Activated naive CD8-positive, alpha-beta T cell treated with anti-CD3 and anti-CD28 coated beads, Interleukin-2, amount 50 U/mL, for 24 hours (primary cell): ENCODE measurements around the gene C9orf152.

Experiments
- ATAC-seq: fragments of 150-1000 bp; cut with Tn5 transposase; one replicate; pipeline ENCODE4 v1.10.0; 2021
- DNase-seq: peaks from one replicate; pipeline ENCODE4 v3.0.0; 2021
- H3K27ac Mint-ChIP-seq: one replicate; pipeline ENCODE4 v1.8.0; 2021; ENCODE audit warnings: mild to moderate bottlenecking, mixed read lengths
- H3K27me3 Mint-ChIP-seq: one replicate; pipeline ENCODE4 v1.8.0; 2021; ENCODE audit warnings: mixed read lengths
- H3K36me3 Mint-ChIP-seq: one replicate; pipeline ENCODE4 v1.8.0; 2021; ENCODE audit warnings: low read depth, mixed read lengths
- H3K4me1 Mint-ChIP-seq: one replicate; pipeline ENCODE4 v1.8.0; 2021; ENCODE audit warnings: mixed read lengths
- H3K4me3 Mint-ChIP-seq: one replicate; pipeline ENCODE4 v1.8.0; 2021; ENCODE audit warnings: mild to moderate bottlenecking, moderate library complexity, mixed read lengths
- H3K9me3 Mint-ChIP-seq: one replicate; pipeline ENCODE4 v1.8.0; 2021; ENCODE audit warnings: mixed read lengths

Gene C9orf152

DNA sequence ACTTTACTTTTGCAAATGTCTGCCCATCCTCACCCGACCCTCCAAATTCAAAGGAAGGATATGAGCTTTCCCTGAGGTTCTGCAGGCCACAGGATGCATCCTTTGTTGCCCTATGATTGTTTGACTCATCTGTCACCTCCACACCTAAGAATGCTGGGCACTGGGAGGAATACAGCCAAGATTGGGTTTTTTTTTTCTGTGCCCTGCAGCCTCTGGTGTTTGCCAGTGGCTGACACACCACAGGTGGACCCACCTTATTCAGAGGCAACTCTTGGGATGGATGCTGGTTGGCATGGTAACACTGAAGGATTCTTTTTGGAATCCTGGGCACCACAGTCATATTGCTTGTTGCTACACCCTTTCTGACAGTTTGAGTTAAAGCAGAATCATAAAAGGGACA lies 29.7 kb downstream of the C9orf152 start:
- Mint-ChIP-seq H3K36me3 (no peaks in the 10 kb centered on the region), H3K9me3 (no peaks in the 10 kb centered on the region), H3K27ac (no peak overlapping the region), H3K4me3 (no peak overlapping the region), H3K27me3 (no peaks in the 10 kb centered on the region), H3K4me1 (peaks cover 4% of the 10 kb centered on the region)
- DNase-seq (no peak), ATAC-seq (no peak)

DNA sequence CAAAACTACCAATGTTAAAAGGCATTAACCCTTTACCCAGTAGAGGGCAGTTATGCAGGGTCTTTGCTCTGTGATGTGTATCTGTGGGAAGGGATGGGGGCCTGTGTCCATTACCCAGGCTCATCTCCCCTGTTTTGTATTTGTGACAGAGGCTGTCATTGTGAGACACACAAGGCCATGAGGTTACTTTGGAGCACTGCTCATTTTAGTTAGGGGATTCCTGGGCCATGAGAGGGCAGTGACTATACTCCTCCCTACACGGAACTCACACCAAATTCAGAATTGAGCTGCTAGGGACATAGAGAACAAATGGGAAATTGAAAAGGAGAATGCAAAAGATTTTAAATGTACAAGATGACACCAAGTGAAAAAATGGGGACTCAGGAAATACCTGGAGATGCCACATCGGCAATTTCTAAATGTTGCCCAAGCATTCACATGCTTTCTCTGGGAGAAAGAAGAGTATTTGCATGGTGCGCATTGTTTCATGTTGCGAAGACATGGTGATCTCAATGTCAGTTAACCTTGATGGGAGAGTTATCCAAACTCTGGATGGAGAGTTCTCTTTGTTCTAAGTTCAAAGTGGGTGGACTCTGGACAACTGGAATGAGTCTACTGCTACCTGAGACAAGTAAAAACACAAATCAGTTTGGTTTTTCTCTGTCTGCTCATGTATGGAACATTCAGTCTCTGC lies 32.5 kb downstream of the C9orf152 start:
- Mint-ChIP-seq H3K9me3 (no peaks in the 10 kb centered on the region), H3K27me3 (no peaks in the 10 kb centered on the region), H3K4me1 (peaks cover 6% of the 10 kb centered on the region), H3K27ac (no peak overlapping the region), H3K4me3 (no peak overlapping the region), H3K36me3 (peaks cover 2% of the 10 kb centered on the region)
- no peak for ATAC-seq
- DNase-seq, result no peak

DNA sequence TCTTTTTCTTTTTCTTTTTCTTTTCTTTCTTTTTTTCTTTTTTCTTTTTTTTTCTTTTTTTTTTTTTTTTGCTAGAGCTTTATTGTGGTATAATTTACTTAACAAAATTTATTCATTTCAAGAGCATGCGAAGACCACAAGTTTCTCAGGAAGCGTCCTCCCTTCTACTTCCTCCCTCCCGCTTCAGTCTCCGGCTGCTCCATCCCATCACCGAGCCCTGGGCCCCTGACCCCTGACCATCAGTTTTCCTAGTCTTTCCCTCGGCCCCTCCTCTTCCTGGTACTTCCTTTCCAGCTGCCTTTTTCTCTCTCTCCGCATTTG lies 34.7 kb downstream of the C9orf152 start:
- Mint-ChIP-seq H3K9me3 (no peaks in the 10 kb centered on the region), H3K27ac (peak overlapping the region; percentile 39), H3K27me3 (no peaks in the 10 kb centered on the region), H3K36me3 (peaks cover 11% of the 10 kb centered on the region), H3K4me3 (peak overlapping the region; percentile 39), H3K4me1 (peaks cover 6% of the 10 kb centered on the region)
- ATAC-seq (no peak), DNase-seq (no peak)

DNA sequence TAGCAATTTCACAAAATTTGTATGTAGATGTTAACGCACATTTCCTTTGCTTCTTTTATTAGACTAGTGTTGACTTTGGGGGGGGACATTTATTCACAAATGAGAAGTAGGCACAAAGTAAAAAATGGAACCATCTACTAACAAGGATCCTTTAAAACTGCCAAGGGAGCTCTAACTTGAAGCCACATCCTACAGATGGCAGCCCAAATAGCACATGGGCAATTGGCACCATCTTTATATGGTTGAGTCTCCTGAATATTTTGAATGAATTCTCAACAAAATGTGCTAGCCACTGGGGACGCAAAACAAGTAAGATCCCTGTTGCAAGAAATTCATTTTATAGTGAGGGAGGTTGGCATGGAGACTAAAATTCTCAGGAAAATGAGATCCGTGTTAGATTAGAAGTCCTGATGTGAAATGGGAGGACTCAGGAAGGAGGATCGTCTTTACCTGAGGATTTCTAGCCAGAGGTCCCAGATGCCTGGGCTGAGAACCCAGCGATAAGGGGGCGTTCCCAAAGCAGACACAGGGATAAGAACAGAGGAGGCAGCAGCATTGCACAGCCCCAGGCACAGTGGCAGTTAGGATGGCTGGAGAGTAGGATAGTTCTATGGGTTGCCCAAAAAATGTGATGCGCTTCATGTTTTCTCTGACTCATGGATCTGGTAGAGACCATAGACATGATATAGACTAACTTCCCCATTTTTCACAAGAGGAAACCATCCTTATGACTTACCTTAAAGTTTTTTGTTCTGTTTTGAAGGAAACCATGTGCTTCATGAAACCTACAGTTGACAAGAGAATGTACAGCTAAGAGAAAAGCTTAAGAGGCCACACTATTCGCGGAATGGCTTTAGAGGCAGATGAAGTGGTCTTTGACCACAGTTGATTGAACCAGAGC lies 37.4 kb downstream of the C9orf152 start:
- Mint-ChIP-seq H3K36me3 (peaks cover 13% of the 10 kb centered on the region), H3K27ac (no peak overlapping the region), H3K4me1 (peaks cover 6% of the 10 kb centered on the region)

DNA sequence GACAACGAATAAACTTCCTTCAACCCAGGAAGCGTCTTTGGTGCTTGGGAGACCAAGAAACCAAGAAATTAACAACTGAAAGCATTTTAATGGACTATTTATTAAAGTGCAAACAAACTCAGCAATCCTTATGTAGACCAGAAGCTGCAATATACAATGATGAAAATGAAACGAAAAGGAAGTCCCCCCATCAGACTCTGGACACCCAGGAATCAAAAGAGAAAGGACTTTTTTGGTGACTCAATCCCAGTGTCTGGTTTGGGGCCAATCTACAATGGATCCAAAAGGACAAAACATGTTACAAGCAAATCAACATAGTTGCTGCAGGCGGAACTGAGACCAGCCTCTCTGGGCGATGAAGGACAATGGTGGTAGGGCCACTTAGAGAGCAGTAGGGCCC lies 39.5 kb downstream of the C9orf152 start:
- Mint-ChIP-seq H3K27me3 (no peaks in the 10 kb centered on the region), H3K27ac (no peak overlapping the region), H3K9me3 (no peaks in the 10 kb centered on the region), H3K36me3 (peaks cover 13% of the 10 kb centered on the region), H3K4me1 (peaks cover 4% of the 10 kb centered on the region), H3K4me3 (no peak overlapping the region)
- ATAC-seq (no peak), DNase-seq (no peak)

More for the DNA sequence above, 37.4 kb downstream of the C9orf152 start:
- H3K9me3 Mint-ChIP-seq, result no peaks in the 10 kb centered on the region
- H3K4me3 Mint-ChIP-seq, result no peak overlapping the region
- ATAC-seq (peak; percentile 33), DNase-seq (no peak)
- no peaks in the 10 kb centered on the region for H3K27me3 Mint-ChIP-seq

DNA sequence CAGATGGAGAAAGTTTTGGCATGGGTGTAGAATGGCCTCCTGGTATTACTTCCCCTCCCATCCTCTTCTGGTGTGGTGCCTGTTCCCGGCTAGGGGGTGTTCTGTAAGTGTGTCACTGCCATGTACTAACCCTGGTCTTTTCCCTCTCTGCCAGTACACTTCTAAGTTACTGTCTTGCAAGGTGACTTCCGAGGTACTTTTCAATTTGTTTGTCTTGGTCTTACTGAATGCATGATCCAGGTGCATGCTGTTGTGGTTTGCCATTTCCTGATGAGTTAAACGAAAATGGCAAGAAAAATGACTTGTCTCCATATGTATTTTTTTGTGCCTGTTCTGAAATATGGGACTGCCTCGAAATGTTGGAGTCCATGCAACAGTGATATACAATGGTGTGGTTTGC lies 46.0 kb downstream of the C9orf152 start:
- Mint-ChIP-seq H3K4me3 (no peak overlapping the region), H3K4me1 (peaks cover 41% of the 10 kb centered on the region), H3K27ac (no peak overlapping the region), H3K9me3 (no peaks in the 10 kb centered on the region), H3K36me3 (peaks cover 15% of the 10 kb centered on the region), H3K27me3 (no peaks in the 10 kb centered on the region)
- ATAC-seq, result peak; percentile 42
- DNase-seq, result no peak

DNA sequence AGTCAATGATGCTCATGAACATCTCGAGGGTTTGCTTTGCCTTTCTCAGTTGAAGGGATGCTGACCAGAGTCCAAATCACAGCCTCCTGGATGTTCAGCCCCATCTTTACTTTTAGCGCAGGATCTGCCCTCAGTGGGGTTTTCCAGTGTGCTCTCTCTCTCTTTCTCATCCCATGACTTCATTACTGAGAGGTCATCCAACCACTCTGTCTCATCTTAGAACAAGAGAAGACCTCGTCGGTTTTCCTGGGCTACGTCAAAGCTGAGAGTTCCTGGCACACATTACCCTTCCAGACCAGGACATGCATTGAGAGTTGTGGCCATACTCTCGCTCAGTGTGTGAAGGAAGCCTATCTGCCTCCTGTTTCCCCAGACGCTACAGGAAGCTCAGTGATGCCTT lies 47.3 kb downstream of the C9orf152 start:
- peaks cover 54% of the 10 kb centered on the region for H3K4me1 Mint-ChIP-seq
- H3K4me3 Mint-ChIP-seq, result no peak overlapping the region
- no peak for DNase-seq
- H3K36me3 Mint-ChIP-seq, result peaks cover 14% of the 10 kb centered on the region
- H3K27ac Mint-ChIP-seq, result no peak overlapping the region
- no peak for ATAC-seq
- H3K9me3 Mint-ChIP-seq, result no peaks in the 10 kb centered on the region
- no peaks in the 10 kb centered on the region for H3K27me3 Mint-ChIP-seq

DNA sequence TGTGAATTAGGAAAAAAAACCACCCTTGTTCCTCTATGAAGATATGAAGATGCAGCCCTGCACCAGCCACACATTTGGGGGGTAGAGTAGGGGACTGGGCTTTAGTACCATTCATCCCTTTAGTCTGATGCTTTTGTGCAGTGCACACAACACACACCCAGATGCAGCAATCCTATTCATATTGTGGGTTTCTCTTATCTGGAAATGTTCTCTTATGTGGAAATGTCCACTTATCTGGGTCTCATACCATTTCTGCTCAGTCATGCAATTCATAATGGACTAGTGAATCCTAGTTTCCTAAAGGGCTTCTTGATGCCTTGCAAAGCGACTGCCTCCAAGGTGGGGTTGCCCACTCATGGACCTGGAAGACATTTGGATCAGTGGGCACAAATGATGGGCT lies 47.8 kb downstream of the C9orf152 start:
- DNase-seq, result no peak
- no peaks in the 10 kb centered on the region for H3K9me3 Mint-ChIP-seq
- H3K27me3 Mint-ChIP-seq, result no peaks in the 10 kb centered on the region
- H3K4me3 Mint-ChIP-seq, result no peak overlapping the region
- no peak overlapping the region for H3K27ac Mint-ChIP-seq
- peaks cover 54% of the 10 kb centered on the region for H3K4me1 Mint-ChIP-seq
- H3K36me3 Mint-ChIP-seq, result peaks cover 14% of the 10 kb centered on the region
- no peak for ATAC-seq

DNA sequence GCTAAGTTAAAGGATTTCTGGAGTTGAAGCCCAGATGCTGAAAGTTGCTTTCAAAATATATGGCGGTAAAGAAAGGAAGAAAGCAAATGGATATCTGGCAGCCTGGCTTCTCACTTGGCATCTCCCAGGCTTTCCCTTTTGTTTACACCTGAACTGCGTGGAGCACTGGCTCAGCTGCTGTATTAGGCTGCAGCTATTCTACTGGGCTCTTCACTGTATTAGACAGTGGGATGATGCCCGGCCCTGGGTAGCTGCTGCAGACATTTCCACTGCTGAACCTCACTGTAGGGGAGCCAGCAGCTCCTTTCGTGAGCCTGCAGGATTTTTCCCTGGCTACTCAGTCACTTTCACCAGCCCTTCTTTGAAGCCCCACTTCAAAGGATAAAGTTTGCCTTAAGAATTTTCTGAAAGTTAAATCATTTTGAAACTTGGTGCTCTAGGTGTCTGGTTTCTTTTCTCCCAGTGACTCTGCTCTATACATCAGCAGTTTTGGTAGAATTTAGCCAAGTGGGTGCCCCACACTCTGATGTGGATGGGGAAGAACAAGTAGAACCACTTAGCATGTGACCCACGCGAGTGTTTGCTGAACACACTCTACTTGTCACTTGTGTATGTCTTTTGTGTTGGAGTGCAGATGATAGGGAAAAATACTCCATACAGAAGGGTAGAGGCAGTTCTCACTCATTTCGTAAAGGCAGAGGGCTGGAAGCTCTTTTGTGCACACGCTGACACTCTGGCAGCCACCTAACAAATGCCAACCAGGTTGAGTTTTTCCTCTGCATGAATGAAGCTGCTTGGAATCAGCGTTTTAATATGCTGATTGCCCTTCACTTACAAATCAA lies 49.9 kb downstream of the C9orf152 start:
- no peak overlapping the region for H3K4me3 Mint-ChIP-seq
- H3K36me3 Mint-ChIP-seq, result peaks cover 14% of the 10 kb centered on the region
- no peaks in the 10 kb centered on the region for H3K27me3 Mint-ChIP-seq
- no peaks in the 10 kb centered on the region for H3K9me3 Mint-ChIP-seq
- DNase-seq, result no peak
- ATAC-seq, result no peak
- no peak overlapping the region for H3K27ac Mint-ChIP-seq
- H3K4me1 Mint-ChIP-seq, result peaks cover 55% of the 10 kb centered on the region

DNA sequence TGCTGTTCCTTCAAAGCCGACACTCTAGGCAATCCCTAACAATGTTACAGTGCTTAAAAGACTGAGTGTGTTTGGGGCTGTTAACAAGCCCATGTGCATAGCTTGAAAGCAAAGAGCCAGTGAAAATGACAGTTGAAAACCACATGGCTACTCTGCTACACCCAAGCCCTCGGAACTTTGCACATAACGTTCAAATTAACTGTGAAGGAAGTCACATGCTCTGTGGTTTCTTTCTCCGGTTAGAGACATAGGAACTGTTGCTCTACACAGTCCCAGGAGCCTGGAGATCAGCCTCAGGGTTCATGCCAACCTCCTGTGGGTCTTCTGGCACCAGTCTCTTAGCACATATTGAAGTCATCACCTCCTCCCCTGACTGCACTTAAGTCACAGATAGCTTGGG lies 51.1 kb downstream of the C9orf152 start:
- DNase-seq (no peak), ATAC-seq (peak; percentile 67)
- Mint-ChIP-seq H3K27me3 (no peaks in the 10 kb centered on the region), H3K4me1 (peaks cover 53% of the 10 kb centered on the region), H3K9me3 (no peaks in the 10 kb centered on the region), H3K4me3 (no peak overlapping the region), H3K36me3 (peaks cover 10% of the 10 kb centered on the region), H3K27ac (no peak overlapping the region)

DNA sequence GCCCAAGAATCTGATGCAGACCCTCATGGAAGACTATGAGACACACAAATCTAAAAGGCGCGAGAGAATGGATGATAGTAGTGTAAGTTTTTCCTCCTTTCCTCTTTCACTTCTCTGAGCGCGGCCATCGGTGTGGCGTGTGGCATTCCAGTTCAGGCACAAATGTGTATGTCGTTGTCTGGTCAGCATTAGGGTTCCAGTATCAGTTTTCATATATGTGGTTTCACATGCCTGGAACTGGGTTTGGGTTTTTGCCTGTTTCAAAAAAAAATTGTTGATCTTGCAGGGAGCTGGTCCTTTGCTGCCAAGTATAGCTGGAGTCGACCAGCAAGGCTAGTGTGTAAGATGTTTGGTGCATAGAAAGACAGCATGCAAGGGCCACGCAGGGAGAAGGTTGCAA lies 51.5 kb downstream of the C9orf152 start:
- Mint-ChIP-seq H3K36me3 (peaks cover 10% of the 10 kb centered on the region), H3K9me3 (no peaks in the 10 kb centered on the region), H3K27me3 (no peaks in the 10 kb centered on the region), H3K4me3 (no peak overlapping the region), H3K27ac (no peak overlapping the region), H3K4me1 (peaks cover 49% of the 10 kb centered on the region)
- ATAC-seq (no peak), DNase-seq (no peak)

DNA sequence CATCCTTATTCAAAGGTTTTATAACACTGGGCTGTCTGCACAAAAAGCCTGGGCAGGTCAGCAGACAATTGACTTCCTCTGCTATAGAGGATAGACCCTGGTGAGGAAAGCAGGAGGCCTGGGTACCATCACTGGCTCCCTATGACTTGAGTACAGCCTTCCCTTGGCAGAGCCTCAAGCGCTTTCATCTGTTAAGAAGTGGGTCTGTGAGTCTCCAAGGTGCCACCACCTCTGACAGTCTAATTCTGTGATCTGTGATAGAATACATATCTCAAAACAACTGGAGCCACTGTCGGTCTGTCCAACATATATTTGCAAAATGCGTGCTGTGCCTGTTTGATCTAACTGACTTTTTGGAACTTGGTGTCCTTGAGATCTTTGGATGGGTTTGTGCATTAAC lies 52.2 kb downstream of the C9orf152 start:
- H3K27ac Mint-ChIP-seq, result no peak overlapping the region
- H3K4me1 Mint-ChIP-seq, result peaks cover 48% of the 10 kb centered on the region
- peaks cover 11% of the 10 kb centered on the region for H3K36me3 Mint-ChIP-seq
- no peaks in the 10 kb centered on the region for H3K9me3 Mint-ChIP-seq
- DNase-seq, result no peak
- H3K27me3 Mint-ChIP-seq, result no peaks in the 10 kb centered on the region
- ATAC-seq, result no peak
- H3K4me3 Mint-ChIP-seq, result no peak overlapping the region

DNA sequence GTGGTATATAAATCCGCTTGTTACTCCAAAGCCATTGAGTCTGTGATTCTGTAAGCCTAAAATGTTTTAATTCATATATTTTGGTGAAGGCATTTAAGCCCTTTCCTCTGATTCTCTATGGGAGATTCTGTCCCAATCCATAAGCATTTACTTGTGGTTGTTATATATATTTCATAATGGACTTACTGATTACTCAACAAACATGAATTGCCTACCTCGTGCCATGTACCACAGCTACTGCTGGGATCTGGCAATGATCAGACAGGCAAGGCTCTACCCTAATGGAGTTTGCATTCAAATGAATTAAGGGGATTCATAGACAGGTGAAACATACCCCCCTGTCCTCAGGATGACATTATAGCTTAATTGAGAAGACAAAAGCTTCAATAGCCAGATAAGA lies 54.5 kb downstream of the C9orf152 start:
- Mint-ChIP-seq H3K9me3 (no peaks in the 10 kb centered on the region), H3K4me3 (no peak overlapping the region), H3K4me1 (peaks cover 56% of the 10 kb centered on the region), H3K36me3 (peaks cover 9% of the 10 kb centered on the region), H3K27me3 (no peaks in the 10 kb centered on the region), H3K27ac (no peak overlapping the region)
- no peak for DNase-seq
- no peak for ATAC-seq

DNA sequence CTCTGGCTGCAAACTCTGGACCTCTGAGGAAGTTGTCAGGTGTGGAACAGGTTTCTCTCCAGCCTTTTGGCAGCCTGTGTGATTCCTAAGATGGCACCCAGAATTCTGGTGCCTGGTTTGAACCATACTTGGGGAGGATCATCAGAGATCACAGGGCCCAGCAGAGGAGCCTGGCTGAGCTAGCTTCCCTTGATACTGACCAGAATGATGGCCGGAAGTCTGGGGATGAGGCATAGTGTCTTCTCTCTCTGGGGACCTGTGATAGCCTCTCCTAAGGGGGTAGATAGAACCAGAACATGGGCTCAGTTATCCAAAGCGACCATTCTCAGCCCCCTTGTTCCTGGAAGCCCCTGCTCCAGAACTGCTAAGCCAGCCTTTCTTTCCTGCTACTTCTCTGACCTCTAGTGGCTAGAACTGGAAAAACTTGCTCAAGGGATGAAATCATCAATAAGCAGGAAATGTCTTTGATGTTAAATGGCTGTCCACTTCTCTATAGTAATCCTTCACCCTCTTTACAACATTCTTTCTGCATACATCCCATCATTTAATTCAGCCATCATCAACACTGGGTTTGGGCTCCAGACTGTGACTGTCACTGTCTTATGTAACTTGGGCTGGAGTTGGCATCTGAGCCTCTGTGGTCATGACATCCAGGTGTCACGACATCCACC lies 55.1 kb downstream of the C9orf152 start:
- ATAC-seq, result no peak
- Mint-ChIP-seq H3K4me1 (peaks cover 56% of the 10 kb centered on the region), H3K27me3 (no peaks in the 10 kb centered on the region), H3K9me3 (no peaks in the 10 kb centered on the region), H3K4me3 (no peak overlapping the region), H3K36me3 (peaks cover 9% of the 10 kb centered on the region), H3K27ac (no peak overlapping the region)
- no peak for DNase-seq
